Thymus (tissue), 11 donors: ENCODE measurements around the gene LINGO4. TPM values are rescaled to one million over a fixed set of nuclear protein-coding genes. Genes with fewer than 3 reads are reported as not detected.
A peak's percentile ranks its signal among the peaks of the same experiment; 100 is the strongest.

ENCODE experiments used
- DNase-seq, 9 donors: peaks; one replicate each; pipeline ENCODE4 v3.0.0-alpha.2; 2013; ENCODE audit warnings: low spot score in 9 of 9, low read depth in 6 of 9, missing footprints in 1 of 9
- H3K27ac ChIP-seq, 2 donors: one replicate each; pipeline ENCODE4 v1.5.1; 2013; ENCODE audit warnings: control low read depth in 1 of 2, low read depth in 1 of 2, low read length in 1 of 2, mild to moderate bottlenecking in 1 of 2, moderate library complexity in 1 of 2
- H3K27me3 ChIP-seq, 2 donors: one replicate each; pipeline ENCODE4 v1.5.1; 2013; ENCODE audit warnings: low read length in 1 of 2; ENCODE audit not compliant: control insufficient read depth in 2 of 2, insufficient read depth in 1 of 2
- H3K36me3 ChIP-seq, 2 donors: one replicate each; pipeline ENCODE4 v1.5.1; 2013; ENCODE audit warnings: low read length in 1 of 2, mild to moderate bottlenecking in 1 of 2, moderate library complexity in 1 of 2; ENCODE audit not compliant: control insufficient read depth in 2 of 2, insufficient read depth in 2 of 2
- H3K4me1 ChIP-seq, 2 donors: one replicate each; pipeline ENCODE4 v1.5.1; 2013; ENCODE audit warnings: low read length in 2 of 2; ENCODE audit not compliant: control insufficient read depth in 2 of 2, insufficient read depth in 2 of 2
- H3K4me3 ChIP-seq, 2 donors: one replicate each; pipeline ENCODE4 v1.5.1; 2013; ENCODE audit warnings: low read length in 2 of 2, control low read depth in 1 of 2, mild to moderate bottlenecking in 1 of 2
- H3K9me3 ChIP-seq, 2 donors: one replicate each; pipeline ENCODE4 v1.5.1; 2013; ENCODE audit warnings: low read length in 1 of 2, mild to moderate bottlenecking in 1 of 2; ENCODE audit not compliant: control insufficient read depth in 2 of 2, insufficient read depth in 1 of 2
- WGBS: extraction: QIAGEN DNeasy Blood & Tissue Kit; methylation state at CpG from one replicate; pipeline ENCODE4 v1.1.7; 2013; 5-methylcytosine and 5-hydroxymethylcytosine counted together
- polyA plus RNA-seq: library from polyadenylated mRNA; stranded (reverse); fragments of 200-250 nt; gene quantifications from one replicate; pipeline ENCODE4 v1.2.3, GENCODE V29; 2013
- total RNA-seq: library from RNA; stranded (reverse); fragments of 120-200 nt; gene quantifications from one replicate; pipeline ENCODE4 v1.2.4, GENCODE V29; 2013
- donor health status: healthy.

Gene LINGO4
- total and polyA plus RNA-seq, 2 donors = 0.14 to 0.52 TPM

DNA sequence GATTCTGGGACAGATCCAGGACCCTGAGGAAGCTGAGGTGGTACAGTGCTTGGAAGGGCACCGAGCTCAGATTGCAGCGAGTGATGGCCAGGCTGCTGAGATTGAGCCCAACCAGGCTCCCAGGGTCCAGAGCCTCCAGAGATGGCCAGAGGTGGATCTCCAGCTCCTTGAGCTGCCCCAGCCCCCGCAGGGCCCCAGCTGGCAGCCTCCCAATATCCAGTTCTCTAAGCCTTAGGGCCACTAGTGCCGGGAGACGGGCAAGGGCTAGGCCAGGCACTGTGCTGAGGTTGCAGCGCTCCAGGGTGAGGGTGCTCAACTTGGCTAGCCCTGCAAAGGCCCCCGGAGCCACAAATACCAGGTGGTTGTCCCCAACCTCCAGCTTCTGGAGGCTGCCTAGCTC, 3.4 kb downstream of the LINGO4 start:
- H3K4me3 ChIP-seq = no peak overlapping the region
- peaks cover 0 to 22% of the 10 kb centered on the region in 2 donors for H3K4me1 ChIP-seq
- DNase-seq = no peak
- no peak overlapping the region for H3K27ac ChIP-seq
- no peaks in the 10 kb centered on the region for H3K9me3 ChIP-seq
- peaks cover 0 to 5% of the 10 kb centered on the region in 2 donors for H3K27me3 ChIP-seq
- H3K36me3 ChIP-seq = peaks cover 2 to 11% of the 10 kb centered on the region in 2 donors
- WGBS = 97% methylated on average over 7 of the region's 7 CpGs

DNA sequence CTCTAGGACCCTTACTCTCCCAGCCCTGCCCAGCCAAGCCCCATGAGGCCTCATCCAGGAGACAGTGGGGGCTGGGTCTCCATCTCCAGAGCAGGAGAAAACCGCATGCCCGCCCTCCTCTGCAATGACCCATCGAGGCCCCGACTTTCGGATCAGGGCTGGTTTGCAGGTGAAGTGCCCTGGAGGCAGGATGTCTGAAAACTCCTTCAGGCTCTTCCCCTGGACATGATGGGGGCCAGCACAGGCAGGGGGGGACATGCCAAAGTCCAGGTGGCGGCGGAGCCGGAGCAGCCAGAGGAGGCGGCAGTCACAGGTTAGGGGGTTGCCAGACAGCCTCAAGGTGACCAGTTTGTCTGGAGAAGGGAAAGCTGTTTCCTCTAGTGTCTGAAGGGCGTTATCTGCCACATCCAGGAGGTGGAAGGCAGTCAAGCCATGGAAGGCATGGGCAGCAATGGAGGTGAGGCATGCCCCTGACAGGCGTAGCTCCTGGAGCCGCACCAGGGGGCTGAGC, 3.9 kb downstream of the LINGO4 start:
- Histone ChIP-seq H3K9me3 (no peaks in the 10 kb centered on the region), H3K27me3 (peaks cover 0 to 5% of the 10 kb centered on the region in 2 donors), H3K36me3 (peaks cover 0 to 6% of the 10 kb centered on the region in 2 donors), H3K4me3 (no peak overlapping the region), H3K27ac (no peak overlapping the region), H3K4me1 (peaks cover 0 to 22% of the 10 kb centered on the region in 2 donors)
- 99% methylated on average over 12 of the region's 12 CpGs for WGBS
- no peak for DNase-seq

DNA sequence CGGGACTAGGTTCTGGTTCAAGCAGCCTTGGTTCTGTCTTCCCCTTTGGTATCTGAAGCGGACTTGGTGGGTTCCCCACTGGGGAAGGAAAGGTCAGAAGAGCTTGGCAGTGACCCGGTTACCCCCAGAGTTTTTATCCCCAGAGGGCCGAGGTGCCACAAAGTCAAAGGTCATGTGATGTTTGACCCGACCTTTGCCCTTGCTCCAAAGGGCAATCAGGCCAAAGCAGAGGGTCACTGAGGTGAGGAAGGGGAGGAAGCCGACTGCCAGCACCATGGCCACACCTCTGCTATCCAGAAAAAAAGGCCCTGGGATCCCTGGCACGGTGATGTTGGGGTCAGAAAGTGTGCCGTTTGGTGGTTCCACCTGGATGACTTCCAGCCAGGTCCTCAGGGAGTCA, 4.4 kb downstream of the LINGO4 start:
- Histone ChIP-seq H3K27me3 (peaks cover 0 to 5% of the 10 kb centered on the region in 2 donors), H3K36me3 (peaks cover 0 to 3% of the 10 kb centered on the region in 2 donors), H3K27ac (no peak overlapping the region), H3K4me3 (no peak overlapping the region), H3K9me3 (no peaks in the 10 kb centered on the region), H3K4me1 (peaks cover 0 to 22% of the 10 kb centered on the region in 2 donors)
- 83% methylated on average over 8 of the region's 8 CpGs for WGBS
- DNase-seq = no peak

DNA sequence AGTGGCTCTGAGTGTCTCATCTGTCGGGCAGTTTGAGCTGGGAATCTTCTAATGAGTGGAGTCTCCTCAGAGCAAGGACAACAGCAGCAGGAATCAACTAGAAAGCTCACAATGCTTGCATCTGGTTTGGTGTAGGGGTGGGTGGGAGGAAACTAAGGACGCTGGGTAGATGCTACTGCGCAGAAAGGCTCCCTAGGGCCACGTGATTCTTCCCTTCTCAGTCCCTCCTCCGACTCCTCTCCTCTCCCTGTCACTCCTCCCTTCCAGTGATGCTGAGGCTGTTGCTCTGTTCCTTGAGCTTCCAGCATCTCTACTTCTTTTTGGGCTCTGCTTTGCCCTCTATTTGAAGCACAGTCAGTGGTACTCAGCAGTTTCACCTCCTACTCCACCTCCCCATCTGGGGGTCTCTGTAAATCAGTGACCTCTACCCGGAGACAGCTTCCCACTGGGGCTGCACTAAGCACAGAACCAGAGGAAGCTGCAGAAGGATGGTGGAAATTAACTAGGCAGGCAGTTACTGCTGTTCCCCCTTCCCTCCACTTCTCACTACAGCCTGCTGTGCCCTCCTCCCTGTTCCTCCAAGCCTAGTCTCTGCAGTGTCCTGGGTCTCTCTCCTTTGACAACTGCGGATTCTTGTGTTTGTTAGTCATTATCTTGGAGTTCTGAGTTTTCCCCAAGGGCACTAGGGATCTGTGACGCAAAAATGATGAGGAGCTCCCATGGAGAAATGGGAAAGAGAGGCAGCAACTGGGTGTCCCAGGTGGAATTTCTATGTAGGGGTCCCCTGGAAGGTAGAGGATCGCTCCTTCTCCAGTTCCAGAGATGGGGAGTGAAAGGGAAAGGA, 5.8 kb downstream of the LINGO4 start:
- Histone ChIP-seq H3K27ac (no peak overlapping the region), H3K4me1 (peaks cover 0 to 15% of the 10 kb centered on the region in 2 donors), H3K4me3 (no peak overlapping the region), H3K27me3 (peaks cover 0 to 5% of the 10 kb centered on the region in 2 donors), H3K36me3 (peaks cover 0 to 3% of the 10 kb centered on the region in 2 donors), H3K9me3 (no peaks in the 10 kb centered on the region)
- no peak for DNase-seq
- 87% methylated on average over 9 of the region's 9 CpGs for WGBS

DNA sequence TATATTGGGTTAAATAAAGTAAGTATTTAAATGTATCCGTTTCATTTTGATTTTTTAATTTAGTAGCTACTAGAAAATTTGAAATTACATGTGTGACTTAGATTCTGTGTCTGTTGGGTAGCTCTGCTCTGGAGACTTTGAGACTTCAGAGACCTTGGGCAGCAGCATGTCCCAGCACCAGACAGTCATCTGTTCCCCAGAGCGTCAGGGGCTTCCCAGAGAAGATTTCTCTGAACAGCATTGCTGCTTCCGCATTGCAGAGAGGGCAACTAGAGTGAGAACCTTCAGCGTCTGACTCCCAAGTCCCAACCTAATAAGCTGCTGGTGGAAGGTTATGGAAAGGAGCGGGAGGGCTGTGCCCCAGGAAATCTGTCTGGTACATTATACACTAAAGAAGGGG, 6.6 kb downstream of the LINGO4 start:
- H3K9me3 ChIP-seq = no peaks in the 10 kb centered on the region
- H3K4me1 ChIP-seq = peaks cover 0 to 15% of the 10 kb centered on the region in 2 donors
- peaks cover 0 to 5% of the 10 kb centered on the region in 2 donors for H3K27me3 ChIP-seq
- no peak for DNase-seq
- peaks cover 0 to 1% of the 10 kb centered on the region in 2 donors for H3K36me3 ChIP-seq
- no peak overlapping the region for H3K27ac ChIP-seq
- WGBS = 96% methylated on average over 5 of the region's 5 CpGs
- no peak overlapping the region for H3K4me3 ChIP-seq

DNA sequence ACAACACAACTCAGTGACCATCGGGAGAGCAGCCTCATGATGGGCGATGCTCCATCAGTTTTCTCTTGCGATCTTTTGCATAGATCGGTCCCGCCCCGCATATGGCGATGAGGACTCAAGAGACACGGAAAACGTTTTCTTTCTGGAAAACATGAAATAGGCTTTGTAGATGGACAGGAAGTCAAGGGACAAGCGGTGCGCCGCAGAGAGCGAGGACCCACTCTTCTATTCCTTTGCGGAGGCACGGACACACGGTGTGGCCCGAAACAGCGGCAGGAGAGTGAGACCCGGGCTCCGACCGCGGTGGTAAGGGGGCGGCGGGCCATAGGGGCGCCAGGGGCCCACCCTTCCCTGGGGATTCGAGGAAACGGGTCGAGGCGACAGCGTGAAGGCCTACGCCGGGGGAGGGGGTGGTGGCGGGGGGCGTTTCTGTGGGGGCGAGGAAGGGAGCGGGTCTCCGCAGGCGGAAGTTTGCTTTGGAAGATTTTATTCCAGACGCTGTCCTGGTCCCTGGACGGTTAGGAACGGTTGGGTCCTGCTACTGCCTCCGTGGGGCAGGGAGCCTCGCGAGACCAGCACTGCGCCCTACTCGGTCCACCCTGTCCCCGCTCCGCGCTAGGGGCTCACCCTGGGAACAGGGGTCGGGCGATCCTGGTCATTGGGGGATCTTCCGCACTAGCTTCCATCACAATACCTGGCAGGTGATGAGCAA, 14.1 kb downstream of the LINGO4 start:
- H3K27me3 ChIP-seq = peaks cover 0 to 8% of the 10 kb centered on the region in 2 donors
- H3K36me3 ChIP-seq = no peaks in the 10 kb centered on the region
- peak overlapping the region in 1 of 2 donors; percentile 63 for H3K27ac ChIP-seq
- peak overlapping the region; percentile 66 to 87 for H3K4me3 ChIP-seq
- peaks cover 0 to 10% of the 10 kb centered on the region in 2 donors for H3K4me1 ChIP-seq
- no peaks in the 10 kb centered on the region for H3K9me3 ChIP-seq
- DNase-seq = no peak
- WGBS = 2% methylated on average over 52 of the region's 52 CpGs

DNA sequence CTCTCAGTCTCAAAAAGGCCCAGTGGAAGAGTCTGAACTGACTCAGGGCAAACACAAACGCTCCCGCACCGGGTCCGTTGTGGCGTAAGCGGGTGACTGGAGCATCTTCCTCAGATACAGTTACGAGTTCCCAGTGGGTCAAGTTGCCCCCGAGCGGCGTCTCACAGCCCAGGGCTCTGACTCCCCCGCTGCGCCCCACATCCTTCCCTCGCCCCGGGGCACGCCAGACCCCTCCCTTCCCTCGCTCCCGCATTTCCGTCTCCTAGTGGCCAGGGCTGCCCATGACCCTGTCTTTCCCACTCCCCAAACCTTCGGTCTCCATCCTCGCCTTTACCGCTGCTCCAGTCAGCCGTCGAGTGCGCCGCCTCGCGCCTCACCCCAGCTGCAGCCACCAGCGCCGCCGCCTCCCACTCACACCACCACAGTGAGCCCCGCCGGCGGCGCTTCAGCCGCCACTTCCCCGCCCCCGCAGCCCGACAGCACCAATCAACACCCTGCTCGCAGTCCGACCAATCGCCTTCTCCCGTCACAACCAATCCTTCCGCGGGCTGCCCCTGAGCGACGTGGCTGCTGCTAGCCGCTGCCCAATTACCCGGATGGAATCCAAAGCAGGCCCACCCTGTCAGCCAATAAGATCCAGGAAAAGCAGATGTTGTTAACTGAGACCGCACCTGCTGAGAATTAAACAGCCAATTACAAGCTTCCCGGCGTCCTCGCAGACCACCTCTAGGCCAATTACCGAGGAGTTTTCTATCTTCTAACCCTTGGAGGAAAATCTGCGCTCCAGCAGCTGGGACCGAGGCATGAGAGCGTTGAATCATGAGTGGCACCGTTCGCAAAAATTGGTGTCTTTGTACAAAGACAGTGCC, 14.9 kb downstream of the LINGO4 start, which contains the start of gene TDRKH:
Gene TDRKH (minus strand): TSS at position 430 of the 869 bp plus-strand sequence. CDS start 7,478 bp downstream, outside the sequence.
- Histone ChIP-seq H3K27me3 (peaks cover 0 to 8% of the 10 kb centered on the region in 2 donors), H3K36me3 (no peaks in the 10 kb centered on the region), H3K4me1 (peaks cover 0 to 10% of the 10 kb centered on the region in 2 donors), H3K9me3 (no peaks in the 10 kb centered on the region), H3K27ac (peak within 1 kb of the TSS; percentile 63 to 70), H3K4me3 (peak within 1 kb of the TSS; percentile 66 to 87)
- DNase-seq = peak; percentile 87 to 99 (median 97)
- whole genome bisulfite sequencing = under 1% methylated on average over 58 of the region's 58 CpGs

DNA sequence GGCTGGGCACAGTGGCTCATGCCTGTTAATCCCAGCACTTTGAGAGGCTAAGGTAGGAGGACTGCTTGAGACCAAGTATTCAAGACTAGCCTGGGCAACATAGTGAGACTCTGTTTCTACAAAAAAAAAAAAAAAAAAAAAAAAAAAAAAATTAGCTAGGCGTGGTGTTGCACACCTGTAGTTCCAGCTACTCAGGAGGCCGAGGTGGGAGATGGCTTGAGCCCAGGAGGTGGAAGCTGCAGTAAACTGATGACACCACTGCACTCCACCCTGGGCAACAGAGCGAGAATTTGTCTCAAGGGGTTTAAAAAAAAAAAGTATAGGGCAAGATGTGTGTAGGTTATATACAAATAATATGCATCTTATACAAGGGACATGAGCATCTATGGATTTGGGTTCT, 17.5 kb downstream of the LINGO4 start:
- peaks cover 0 to under 1% of the 10 kb centered on the region in 2 donors for H3K36me3 ChIP-seq
- peaks cover 0 to 10% of the 10 kb centered on the region in 2 donors for H3K4me1 ChIP-seq
- no peak overlapping the region for H3K27ac ChIP-seq
- H3K4me3 ChIP-seq = no peak overlapping the region
- no peak for DNase-seq
- WGBS = 93% methylated on average over 3 of the region's 3 CpGs
- H3K27me3 ChIP-seq = peaks cover 0 to 8% of the 10 kb centered on the region in 2 donors
- H3K9me3 ChIP-seq = no peaks in the 10 kb centered on the region
